GM21528 (cell line): ENCODE measurements around the gene ABHD8.
"Not testable (repeated sequence)": the region's sequence is repeated elsewhere in the genome, so short reads cannot be mapped to it uniquely, and the experiment has no call there.

Experiments
- ATAC-seq: cut with Tn5 transposase; IDR thresholded peaks from one replicate; pipeline ENCODE4 v1.9.1; 2021; ENCODE audit warnings: mild to moderate bottlenecking, moderate library complexity; ENCODE audit not compliant: unreplicated experiment, low FRiP score

ABHD8 gene

DNA sequence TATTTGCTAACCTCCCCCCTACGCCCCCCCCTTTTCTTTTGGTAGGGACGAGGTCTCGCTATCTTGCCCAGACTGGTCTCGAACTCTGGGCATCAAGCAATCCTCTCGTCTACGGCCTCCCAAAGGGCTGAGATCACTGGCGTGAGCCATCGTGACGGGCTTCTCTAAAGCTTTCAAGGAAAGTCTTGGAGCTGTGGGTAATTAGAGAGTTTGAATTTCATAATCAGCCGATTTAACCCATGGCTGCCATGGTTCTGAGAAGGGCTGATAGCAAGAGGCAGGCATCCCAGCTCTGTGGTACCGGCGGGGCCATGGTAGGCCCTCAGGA, 679 bp upstream of the ABHD8 start:
- no peak for ATAC-seq

DNA sequence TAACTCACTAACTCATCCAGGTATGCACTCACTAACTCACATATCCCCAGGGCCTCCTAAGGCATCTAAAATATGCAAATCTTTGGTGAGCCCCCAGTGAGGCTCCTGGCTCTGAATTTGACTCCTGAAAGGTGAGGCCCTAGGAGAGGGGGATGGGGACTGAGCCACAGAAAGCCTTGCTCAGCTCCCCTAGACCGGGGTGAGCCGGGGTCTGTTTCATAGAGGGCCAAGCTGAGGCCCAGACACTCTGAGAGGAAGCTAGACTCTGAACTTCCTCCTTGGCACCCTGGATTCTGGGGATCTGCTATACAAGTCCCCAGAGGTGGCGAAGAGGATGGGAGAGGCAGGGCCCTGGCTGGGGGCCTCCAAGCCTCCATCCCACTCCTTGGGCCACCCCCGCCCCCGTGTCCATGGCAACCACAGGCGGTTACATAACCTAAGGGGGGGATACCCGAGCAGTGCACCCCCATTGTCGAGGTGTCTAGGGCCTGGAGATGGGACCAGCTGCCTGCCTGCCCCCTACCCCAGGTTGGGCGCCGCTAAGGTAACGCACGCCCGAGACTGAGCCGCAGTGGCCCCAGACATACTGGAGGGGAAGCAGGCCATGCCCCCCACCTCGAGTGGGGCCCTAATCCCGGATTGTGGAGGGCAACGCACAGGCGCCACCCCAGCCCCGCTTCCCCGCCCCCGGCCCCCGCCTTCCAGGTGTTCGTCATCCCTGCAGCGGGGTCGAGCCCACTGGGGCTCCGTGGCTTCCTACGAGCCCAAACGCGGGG, 646 bp downstream of the ABHD8 start:
- ATAC-seq: no peak

DNA sequence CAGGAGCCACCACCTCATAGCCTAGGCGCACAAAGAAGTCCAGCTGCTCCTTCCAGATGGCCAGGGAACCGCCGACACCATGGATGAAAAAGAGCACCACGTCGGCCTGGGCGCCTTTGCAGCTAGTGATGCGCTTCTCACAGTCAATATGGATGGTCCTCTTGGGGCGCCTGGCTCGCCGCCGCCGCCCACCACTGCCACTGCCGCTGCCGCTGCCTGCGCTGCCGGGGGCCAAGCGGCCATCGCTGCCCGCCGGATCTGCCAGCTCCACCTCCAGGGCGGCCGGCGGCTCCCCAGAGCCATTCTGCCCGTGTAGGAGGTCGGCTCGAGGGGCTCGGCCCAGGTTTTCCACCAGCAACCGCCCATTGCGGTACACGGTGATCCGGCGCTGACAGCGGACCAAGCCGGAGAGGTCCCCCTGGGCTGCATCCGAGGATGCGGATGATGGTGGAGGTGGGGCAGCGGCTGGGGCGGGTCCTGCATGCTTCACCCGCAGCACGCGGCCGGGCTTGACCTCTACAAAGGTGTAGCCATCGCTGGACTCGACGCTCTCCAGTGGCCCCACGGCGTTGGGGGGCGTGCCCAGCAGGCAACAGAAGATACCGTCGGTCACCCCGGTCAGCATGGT, 2.1 kb downstream of the ABHD8 start:
- no peak for ATAC-seq

DNA sequence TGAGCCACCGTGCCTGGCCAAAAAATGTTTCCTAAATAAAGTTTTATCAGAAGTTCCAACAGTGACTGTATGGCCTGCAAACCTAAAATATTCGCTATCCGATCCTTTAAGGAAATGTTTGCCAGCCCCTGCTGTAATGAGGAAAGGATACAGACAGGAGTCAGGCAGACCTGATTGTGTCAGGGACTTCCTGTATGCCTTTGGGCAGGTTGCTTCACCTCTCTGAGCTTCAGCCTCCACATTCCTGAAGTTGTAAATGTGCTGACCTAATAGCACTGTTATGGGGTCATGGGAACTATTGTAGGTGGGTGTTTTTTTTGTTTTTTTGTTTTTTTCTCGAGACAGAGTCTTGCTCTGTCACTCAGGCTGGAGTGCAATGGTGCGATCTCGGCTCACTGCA, 6.2 kb downstream of the ABHD8 start:
- no peak for ATAC-seq

DNA sequence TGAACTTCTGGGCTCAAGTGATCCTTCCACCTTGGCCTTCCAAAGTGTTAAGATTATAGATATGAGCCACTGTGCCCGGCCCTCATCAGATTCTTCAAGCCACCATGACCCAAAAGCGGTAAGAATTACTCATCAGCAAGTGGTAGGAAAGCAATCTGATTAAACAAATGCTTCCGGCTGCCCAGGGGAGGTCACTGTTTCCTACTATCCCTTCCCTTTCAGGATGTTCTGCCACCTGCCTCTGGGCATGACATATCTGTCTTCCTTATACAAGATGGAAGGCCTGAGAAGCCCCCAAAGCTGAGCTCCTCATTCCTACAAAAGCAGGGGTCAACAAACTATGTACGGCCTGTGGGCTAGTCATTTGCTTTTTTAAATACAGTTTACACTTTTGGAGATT, 7.0 kb downstream of the ABHD8 start:
- ATAC-seq: no peak

DNA sequence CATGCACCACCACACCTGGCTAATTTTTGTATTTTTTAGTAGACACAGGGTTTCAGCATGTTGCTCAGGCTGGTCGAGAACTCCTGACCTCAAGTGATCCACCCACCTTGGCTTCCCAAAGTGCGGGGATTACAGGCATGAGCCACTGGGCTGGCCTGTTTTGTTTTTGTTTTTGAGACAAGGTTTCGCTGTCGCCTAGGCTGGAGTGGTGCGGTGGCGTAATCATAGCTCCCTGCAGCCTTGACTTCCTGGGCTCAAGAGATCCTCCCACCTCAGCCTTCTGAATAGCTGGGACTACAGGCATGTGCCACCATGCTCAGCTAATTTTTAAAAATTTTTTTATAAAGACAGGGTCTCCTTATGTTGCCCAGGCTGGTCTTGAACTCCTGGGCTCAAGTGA, 7.7 kb downstream of the ABHD8 start:
- ATAC-seq: not testable (repeated sequence)

DNA sequence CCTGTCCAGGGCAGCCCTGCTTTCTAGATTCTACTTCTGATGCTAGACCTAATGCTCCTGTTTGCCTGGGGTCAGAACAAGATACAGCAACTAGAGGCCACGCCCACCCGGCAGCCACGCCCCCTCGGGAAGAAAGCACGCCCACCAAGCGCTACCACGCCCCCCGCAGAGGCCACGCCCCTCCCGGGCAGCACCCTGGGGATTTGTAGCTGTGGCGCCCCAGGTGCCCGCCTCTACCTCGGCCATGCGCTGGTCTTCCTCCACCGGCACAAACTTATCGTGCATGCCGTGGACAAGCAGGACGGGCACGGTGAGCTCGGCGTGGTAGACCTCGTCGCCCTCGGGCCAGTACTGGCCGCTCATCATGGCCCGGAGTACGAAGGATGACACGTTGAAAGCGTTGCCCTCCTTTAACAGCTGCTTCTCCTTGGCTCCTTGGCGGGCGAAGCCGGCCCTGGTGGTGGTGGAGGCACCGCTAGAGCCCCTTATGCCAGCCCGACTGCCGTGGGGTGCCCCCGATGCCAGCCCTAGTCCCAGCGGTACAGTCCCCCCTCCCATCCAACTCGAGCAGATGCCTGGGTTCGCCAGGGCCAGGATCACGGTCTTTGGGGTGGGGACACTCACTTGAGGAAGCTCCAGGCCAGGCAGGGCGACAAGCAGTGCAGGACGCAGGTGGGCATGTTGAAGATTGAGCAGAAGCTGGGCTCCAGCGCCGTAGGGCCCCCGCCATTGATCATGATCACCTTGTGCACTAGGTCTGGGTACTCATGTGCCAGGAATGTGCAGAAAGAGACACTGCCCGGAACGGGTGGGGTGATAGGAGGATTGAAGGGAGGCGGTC, 9.0 kb downstream of the ABHD8 start:
- ATAC-seq: no peak

DNA sequence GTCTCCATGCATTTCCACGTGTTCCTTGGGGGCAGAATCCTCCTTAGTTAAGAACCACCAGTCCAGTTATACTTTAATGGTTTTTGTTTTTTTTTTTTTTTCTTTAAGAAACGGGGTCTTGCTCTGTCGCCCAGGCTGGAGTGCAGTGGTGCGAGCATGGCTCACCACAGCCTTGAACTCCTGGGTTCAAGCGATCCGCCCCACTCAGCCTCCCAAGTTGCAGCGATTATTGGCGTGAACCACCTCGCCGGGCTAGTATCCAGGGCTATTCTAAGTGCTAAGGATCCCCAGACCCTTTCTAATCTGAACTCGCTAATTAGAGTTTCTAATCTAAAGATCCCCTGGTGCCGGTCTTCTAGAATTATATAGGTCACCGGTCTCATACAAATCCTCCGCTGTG, 9.6 kb downstream of the ABHD8 start:
- no peak for ATAC-seq

DNA sequence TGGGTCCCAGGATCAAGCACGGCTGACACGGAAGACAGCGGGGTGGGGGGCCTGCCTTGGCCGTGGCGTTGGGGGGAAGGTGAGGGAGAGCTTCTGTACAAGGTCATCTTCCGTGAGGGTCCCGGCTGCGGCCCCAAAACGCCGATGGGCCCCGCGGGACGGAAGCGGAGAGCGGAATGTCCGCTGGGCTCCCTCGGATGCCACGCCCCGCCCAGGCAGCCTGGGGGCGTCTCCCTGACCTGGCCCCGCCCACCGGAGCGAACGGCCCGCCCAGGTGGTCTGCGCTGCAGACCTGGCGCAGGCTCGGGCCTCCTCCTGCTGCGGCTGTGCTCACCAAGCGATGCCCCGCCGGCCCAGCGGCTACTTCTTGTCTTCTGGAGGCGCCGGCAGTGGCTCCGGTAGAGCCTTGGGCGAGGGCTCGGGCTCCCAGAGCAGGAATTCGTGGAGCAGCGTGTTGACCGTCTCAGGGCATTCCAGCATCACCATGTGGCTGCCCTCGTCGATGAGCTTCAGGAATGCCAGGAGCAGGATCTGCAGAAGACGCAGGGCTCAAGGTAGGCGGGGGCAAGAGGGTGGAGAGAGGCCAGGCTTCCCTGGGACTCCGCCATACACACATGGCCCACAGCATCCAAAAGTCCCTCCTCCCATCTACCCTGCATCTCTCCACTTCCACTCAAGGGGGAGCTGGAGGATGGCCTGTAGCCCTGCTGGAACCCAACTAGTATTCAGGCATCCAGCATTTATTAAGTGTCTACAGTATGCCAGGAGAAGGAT, 10.7 kb downstream of the ABHD8 start:
- ATAC-seq: peak; percentile 71

DNA sequence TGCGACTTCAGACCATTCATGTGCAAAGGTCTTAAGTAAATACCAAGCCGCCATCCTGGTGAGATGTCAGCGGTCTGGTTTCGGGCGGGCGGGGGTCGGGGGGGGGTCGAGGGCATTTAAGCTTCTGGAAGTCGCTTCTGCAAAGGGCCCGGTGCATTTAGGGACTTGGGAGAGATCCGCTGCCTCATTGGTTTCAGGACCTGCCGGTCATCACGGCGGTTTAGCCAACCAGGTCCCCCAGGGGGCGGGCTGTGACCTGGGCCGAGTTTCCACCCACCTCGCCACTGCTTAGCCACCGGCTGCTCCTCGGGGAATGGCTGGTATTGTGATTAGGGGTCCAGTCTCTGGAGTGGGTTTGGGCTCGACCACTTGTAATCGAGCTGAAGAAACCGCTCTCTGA, 13.7 kb downstream of the ABHD8 start:
- ATAC-seq: no peak

DNA sequence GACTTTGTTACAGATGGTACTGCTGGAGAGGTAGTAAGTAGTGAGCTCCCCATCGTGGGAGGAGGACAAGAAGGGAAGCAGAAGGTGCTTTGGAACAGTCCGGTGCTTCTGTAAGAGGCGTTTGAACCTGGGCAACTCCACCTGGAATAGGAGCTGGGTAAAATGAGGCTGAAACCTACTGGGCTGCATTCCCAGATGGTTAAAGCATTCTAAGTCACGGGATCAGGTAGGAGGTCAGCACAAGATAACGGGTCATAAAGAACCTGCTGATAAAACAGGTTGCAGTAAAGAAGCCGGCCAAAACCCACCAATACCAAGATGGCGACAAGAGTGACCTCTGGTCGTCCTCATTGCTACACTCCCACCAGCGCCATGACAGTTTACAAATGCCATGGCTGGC, 16.5 kb downstream of the ABHD8 start:
- ATAC-seq: no peak

DNA sequence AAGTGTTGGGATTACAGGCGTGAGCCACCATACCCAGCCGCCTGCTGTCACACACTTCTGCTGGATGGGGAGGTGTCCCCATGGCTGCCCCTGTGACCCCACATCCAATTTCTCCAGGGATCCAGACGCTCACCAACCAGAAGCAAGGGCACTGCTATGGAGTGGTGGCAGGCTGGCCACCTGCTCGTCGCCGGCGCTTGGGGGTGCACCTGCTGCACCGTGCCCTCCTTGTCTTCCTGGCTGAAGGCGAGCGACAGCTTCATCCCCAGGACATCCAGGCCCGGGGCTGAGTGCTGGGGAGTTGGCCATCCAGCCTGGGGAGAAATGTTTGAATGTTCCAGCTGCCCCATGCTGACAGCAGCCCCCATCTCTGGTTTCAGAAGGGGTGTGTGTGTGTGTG, 17.0 kb downstream of the ABHD8 start:
- no peak for ATAC-seq

DNA sequence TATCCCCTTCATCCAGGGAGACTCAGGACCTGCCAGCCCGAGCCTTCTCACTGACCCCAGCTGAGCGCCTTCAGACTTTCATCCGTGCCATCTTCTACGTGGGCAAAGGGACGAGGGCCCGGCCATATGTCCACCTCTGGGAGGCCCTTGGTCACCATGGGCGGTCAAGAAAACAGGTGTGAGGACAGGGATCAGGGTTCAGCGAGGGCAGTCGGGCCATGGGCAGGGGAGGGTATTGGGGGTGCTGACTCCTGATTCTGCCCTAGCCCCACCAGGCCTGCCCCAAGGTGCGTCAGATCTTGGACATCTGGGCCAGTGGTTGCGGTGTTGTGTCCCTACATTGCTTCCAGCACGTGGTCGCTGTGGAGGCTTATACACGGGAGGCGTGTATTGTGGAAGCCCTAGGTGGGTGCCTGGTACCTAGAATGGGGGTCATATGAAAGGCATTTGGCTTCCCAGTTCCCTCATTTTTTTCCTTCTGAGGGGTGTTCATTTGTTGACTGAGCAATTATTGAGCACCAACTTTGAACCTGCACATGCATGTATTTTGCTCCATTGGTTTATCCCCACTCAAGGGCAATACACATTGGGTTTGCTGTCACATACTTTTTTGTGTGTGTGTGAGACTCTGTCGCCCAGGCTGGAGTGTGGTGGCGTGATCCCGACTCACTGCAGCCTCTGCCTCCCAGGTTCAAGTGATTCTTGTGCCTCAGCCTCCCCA, 17.6 kb downstream of the ABHD8 start:
- ATAC-seq: no peak

DNA sequence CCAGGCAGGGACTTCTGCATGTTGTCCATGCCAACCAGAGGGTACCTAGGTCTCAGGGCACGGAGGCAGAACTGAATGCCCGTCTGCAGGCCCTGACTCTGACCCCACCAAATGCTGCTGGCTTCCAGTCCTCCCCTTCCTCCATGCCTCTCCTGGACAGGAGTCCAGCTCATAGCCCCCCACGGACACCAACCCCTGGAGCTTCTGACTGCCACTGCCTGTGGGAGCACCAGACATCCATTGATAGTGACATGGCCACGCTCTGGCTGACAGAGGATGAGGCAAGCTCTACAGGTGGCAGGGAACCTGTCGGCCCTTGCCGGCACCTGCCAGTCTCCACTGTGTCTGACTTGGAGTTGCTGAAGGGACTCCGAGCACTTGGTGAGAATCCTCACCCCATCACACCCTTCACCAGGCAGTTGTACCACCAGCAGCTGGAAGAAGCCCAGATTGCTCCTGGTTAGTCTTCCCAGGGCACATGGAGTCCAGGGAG, 19.7 kb downstream of the ABHD8 start:
- no peak for ATAC-seq

DNA sequence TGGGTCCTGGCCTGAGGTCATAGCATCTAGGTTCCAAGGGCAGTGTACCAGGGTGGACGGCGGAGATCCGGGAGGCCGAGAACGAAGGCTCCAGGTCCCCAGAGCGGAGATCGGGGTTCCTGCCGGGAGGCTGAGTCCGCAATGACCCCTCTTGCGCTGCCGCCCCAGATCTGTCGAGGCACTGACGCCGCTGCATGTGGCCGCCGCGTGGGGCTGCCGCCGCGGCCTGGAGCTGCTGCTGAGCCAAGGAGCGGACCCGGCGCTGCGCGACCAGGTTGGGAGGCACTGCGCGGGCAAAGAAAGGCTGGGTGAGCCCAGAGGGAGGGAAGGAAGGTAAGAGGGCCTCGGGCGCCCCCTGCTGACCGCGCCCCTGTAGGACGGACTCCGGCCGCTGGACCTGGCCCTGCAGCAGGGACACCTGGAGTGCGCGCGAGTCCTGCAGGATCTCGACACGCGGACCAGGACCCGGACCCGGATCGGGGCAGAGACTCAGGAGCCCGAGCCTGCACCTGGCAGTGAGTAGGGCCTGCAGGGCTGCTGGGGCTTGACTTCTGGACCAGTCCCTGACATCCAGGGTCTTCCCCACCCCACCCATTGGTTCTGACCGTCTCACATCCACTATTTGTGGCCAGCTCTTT, 20.6 kb downstream of the ABHD8 start:
- ATAC-seq: peak; percentile 39

DNA sequence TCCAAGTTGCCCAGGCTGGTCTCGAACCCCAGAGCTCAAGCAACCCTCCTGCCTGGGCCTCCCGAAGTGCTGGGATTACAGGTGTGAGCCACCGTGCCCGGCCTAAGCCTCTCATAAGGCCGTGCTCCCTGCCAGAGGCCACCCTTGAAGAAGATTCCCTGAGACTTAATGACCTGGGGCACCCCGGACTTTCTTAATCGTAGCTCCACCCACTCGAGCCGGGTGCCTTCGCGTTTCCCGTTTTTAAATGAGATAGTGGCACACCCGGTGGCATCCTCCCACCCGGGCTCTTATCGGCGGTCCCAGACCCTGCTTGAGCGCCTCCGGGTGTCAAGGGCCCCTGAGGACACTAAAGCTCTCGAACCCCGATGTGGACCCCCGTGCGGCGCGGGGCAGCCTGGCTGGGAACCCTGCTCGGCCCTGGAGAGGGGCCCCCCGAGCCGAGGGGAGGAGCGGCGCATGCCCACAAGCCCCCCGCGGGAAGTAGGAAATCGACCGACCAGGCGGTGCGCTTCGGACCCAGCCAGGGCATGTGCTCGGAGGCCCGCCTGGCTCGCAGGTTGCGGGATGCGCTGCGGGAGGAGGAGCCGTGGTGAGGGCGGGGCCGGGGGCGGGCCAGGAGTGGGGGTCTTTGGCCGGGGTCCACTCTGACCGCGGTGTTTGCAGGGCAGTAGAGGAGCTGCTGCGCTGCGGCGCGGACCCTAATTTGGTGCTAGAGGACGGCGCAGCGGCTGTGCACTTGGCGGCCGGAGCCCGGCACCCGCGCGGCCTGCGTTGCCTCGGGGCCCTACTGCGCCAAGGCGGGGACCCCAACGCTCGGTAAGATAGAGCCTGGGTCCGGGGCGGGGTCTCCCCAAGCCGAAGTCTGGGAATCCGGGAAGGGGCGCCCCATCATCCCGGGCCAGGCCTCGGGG, 21.6 kb downstream of the ABHD8 start, which contains the start of gene ANKLE1:
ANKLE1 (plus strand) TSS at position 511 of the 914 bp plus-strand sequence; CDS start at position 531, 20 bp downstream.
- ATAC-seq: peak; percentile 34

DNA sequence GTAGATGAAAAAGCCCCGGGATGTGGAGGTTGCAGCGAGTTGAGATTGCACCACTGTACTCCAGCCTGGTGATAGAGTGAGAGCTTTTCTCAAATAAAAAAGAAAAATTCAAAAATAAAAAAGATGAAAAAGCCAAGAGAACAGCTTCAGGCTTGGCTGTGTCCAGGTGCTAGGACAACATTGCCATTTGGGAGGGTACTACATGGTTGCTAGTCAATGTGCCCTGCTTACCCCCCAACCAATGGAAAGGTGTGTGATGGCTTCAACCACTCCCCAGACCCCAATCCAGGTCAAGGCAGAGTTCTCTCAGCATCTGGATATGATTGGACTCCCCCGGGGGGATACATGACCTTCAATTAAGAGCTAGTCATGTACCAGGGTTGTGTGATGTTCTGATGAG, 23.8 kb downstream of the ABHD8 start:
- no peak for ATAC-seq

DNA sequence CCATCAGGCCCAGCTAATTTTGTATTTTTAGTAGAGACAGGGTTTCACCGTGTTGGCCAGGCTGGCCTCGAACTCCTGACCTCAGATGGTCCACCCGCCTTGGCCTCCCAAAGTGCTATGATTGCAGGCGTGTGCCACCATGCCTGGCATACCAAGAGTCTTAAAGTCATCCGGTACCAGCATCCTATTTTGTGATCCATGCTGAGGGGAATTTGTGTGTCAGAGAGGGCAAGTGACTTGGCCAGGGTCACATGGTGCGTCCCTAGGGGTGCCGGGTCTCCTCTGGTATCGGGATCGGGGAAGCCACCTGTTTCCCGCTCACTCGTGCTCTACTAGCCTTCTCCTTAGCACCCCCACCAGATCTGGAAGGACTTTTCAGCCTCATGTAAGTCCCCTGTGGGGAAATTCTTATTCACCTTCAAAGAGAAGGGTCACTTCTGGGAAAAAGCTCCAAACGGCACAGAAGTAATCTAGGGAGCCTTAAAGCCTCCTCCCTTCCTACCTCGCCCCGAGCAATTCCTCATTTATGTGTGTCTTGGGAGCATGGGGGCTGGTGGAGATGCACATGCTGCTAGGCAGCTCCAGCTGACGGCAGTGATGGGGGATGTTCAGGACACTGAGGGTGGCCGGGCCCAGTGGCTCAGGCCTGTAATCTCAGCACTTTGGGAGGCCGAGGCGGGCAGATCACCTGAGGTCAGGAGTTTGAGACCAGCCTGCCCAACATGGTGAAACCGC, 27.6 kb downstream of the ABHD8 start:
- no peak for ATAC-seq
